SK-N-SH (cell line): ENCODE results near the gene STMN1. TPM values are rescaled to one million over a fixed set of nuclear protein-coding genes. Genes with fewer than 3 reads are reported as not detected.

Experiments used
- CTCF ChIA-PET: fragments of 300-600, 350-600 bp; formaldehyde crosslinking; extraction: SDS; loops from one replicate; lab custom pipeline; 2021; lab: Yijun Ruan, JAX
- POLR2A ChIA-PET: fragments of 350-600 bp; sonication (Branson Sonifier 250); formaldehyde crosslinking; extraction: SDS; loops from one replicate; lab custom pipeline; 2020; ENCODE audit warnings: antibody characterized with exemption, inconsistent platforms; lab: Yijun Ruan, JAX
- DNase-seq: peaks from one replicate; pipeline ENCODE4 v3.0.0; 2012
- H2AFZ ChIP-seq: fragments of 200-600 bp; sonication (generic); 2 replicates; pipeline ENCODE4 v1.8.1; 2016; ENCODE audit warnings: antibody characterized with exemption, mild to moderate bottlenecking, low read depth
- H3F3A ChIP-seq: fragments of 200-600 bp; sonication (generic); replicated peaks from 2 replicates; pipeline ENCODE3; 2016; ENCODE audit warnings: antibody characterized with exemption, mild to moderate bottlenecking; ENCODE audit not compliant: insufficient read depth
- H3K27ac ChIP-seq, 2 experiments: fragments of 200-500 bp in 1 of 2; fragments of 200-600 bp in 1 of 2; sonication (Bioruptor generic) in 1 of 2; sonication (generic), shearing (Covaris generic) in 1 of 2; 2 replicates each; pipeline versions ENCODE4 v1.5.1 to v1.6.1; 2014 to 2016; ENCODE audit warnings: low read depth in 2 of 2, inconsistent platforms in 1 of 2, low read length in 1 of 2, mild to moderate bottlenecking in 1 of 2, mixed read lengths in 1 of 2
- H3K27me3 ChIP-seq: fragments of 200-600 bp; sonication (generic), shearing (Covaris generic); 2 replicates; pipeline ENCODE4 v1.6.1; 2016; ENCODE audit warnings: mixed run types; ENCODE audit not compliant: insufficient read depth
- H3K36me3 ChIP-seq, 2 experiments: fragments of 200-500 bp in 1 of 2; fragments of 200-600 bp in 1 of 2; sonication (Bioruptor generic) in 1 of 2; sonication (generic) in 1 of 2; replicated peaks in 1 of 2; 2 replicates each; pipeline versions ENCODE3 to v1.5.1; 2014 to 2016; ENCODE audit warnings: low read length in 1 of 2, mild to moderate bottlenecking in 1 of 2; ENCODE audit not compliant: insufficient read depth in 2 of 2, control insufficient read depth in 1 of 2
- H3K4me1 ChIP-seq, 2 experiments: fragments of 200-500 bp in 1 of 2; fragments of 200-600 bp in 1 of 2; sonication (Bioruptor generic) in 1 of 2; sonication (generic), shearing (Covaris generic) in 1 of 2; 2 replicates each; pipeline versions ENCODE4 v1.5.1 to v1.6.1; 2014 to 2016; ENCODE audit warnings: low read depth in 1 of 2, low read length in 1 of 2, mixed run types in 1 of 2; ENCODE audit not compliant: insufficient read depth in 2 of 2, control insufficient read depth in 1 of 2
- H3K4me2 ChIP-seq: fragments of 200-600 bp; sonication (generic), shearing (Covaris generic); 2 replicates; pipeline ENCODE4 v1.6.1; 2017; ENCODE audit warnings: mixed run types
- H3K4me3 ChIP-seq, 2 experiments: fragments of 200-500 bp in 1 of 2; fragments of 200-600 bp in 1 of 2; sonication (Bioruptor generic) in 1 of 2; sonication (generic), shearing (Covaris generic) in 1 of 2; 2 replicates each; pipeline versions ENCODE4 v1.5.1 to v1.8.1; 2014 to 2016; ENCODE audit warnings: low read depth in 2 of 2, inconsistent platforms in 1 of 2, low read length in 1 of 2, mild to moderate bottlenecking in 1 of 2, mixed read lengths in 1 of 2, moderate library complexity in 1 of 2
- H3K79me2 ChIP-seq: fragments of 200-600 bp; sonication (generic); 2 replicates; pipeline ENCODE4 v1.8.1; 2017; ENCODE audit warnings: mild to moderate bottlenecking; ENCODE audit not compliant: insufficient read depth
- H3K9ac ChIP-seq: fragments of 200-600 bp; sonication (generic); 2 replicates; pipeline ENCODE4 v1.6.1; 2017; ENCODE audit warnings: mixed run types
- H3K9me2 ChIP-seq: fragments of 200-600 bp; sonication (generic); 2 replicates; pipeline ENCODE4 v1.6.1; 2017; ENCODE audit warnings: mixed run types
- H3K9me3 ChIP-seq: fragments of 200-600 bp; sonication (generic); 2 replicates; pipeline ENCODE4 v1.6.1; 2017; ENCODE audit warnings: mixed run types, mild to moderate bottlenecking, moderate library complexity
- H4K20me1 ChIP-seq: fragments of 200-600 bp; sonication (generic); 2 replicates; pipeline ENCODE4 v1.6.1; 2017; ENCODE audit warnings: mild to moderate bottlenecking, mixed run types; ENCODE audit not compliant: insufficient read depth
- CHD2 ChIP-seq: fragments of 150-350 bp; IDR thresholded peaks from 2 replicates; pipeline ENCODE4 v1.6.1; 2018; ENCODE audit warnings: low read length; ENCODE audit not compliant: partially characterized antibody
- EP300 ChIP-seq, 2 experiments: IDR thresholded peaks; 2 replicates each; pipeline versions ENCODE4 v1.4.0 to v1.6.1; 2012; ENCODE audit warnings: borderline replicate concordance in 1 of 2, low read depth in 1 of 2, low read length in 1 of 2
- FOXJ3 ChIP-seq: sonication (generic); formaldehyde crosslinking; IDR thresholded peaks from 2 replicates; pipeline ENCODE4 v1.5.1; 2020; ENCODE audit warnings: mild to moderate bottlenecking, missing genetic modification reagents
- JUND ChIP-seq: IDR thresholded peaks from 2 replicates; pipeline ENCODE4 v1.4.0; 2012
- MAX ChIP-seq: IDR thresholded peaks from 2 replicates; pipeline ENCODE4 v1.4.0; 2012; ENCODE audit warnings: low read depth
- MEF2A ChIP-seq: IDR thresholded peaks from 2 replicates; pipeline ENCODE4 v1.4.0; 2012; ENCODE audit warnings: low read depth, borderline replicate concordance
- REST ChIP-seq: IDR thresholded peaks from 2 replicates; pipeline ENCODE4 v1.6.1; 2012; ENCODE audit warnings: mild to moderate bottlenecking, low read depth, low read length, moderate library complexity
- RFX5 ChIP-seq: IDR thresholded peaks from 2 replicates; pipeline ENCODE4 v1.6.1; 2012; ENCODE audit warnings: mild to moderate bottlenecking, improper control_type of control experiment, low read length
- RXRA ChIP-seq: IDR thresholded peaks from 2 replicates; pipeline ENCODE4 v1.4.0; 2012; ENCODE audit warnings: low read depth, mild to moderate bottlenecking, borderline replicate concordance
- TCF12 ChIP-seq: IDR thresholded peaks from 2 replicates; pipeline ENCODE4 v1.4.0; 2012
- USF2 ChIP-seq: fragments of 150-350 bp; IDR thresholded peaks from 2 replicates; pipeline ENCODE4 v1.6.1; 2017; ENCODE audit warnings: antibody characterized with exemption, low read length, low read depth, borderline replicate concordance
- YY1 ChIP-seq: IDR thresholded peaks from 2 replicates; pipeline ENCODE4 v1.4.0; 2012; ENCODE audit warnings: low read depth, mild to moderate bottlenecking
- WGBS: methylation state at CpG from one replicate; pipeline ENCODE4 v1.1.6; 2017; ENCODE audit warnings: low lambda C conversion rate; 5-methylcytosine and 5-hydroxymethylcytosine counted together
- polyA plus RNA-seq, 3 experiments: library from polyadenylated mRNA; depleted of rRNA; stranded (reverse); fragments of >200 nt; gene quantifications; 2 replicates each; pipeline ENCODE4 v1.2.3, GENCODE V29; 2012
- TF ChIP-seq, protein P1 (sequence below): IDR thresholded peaks from 2 replicates; pipeline ENCODE4; 2012

The STMN1 gene
- polyA plus RNA-seq, 1 of the 3 experiments (the other 2 are of a cell fraction): 143 TPM

GRCh38 chr1:25867210-25867991 lies 38.8 kb downstream of the STMN1 start:
- no peak overlapping the region for H3K9ac ChIP-seq
- H3K9me3 ChIP-seq: no peaks in the 10 kb centered on the region
- WGBS: 89% methylated on average over 9 of the region's 9 CpGs
- no peaks in the 10 kb centered on the region; a peak in 1 of 4 replicates for H3K4me1 ChIP-seq
- no peaks in the 10 kb centered on the region for H3K9me2 ChIP-seq
- H3K36me3 ChIP-seq: peaks cover 0 to 4% of the 10 kb centered on the region in 2 experiments
- no peak for DNase-seq
- CTCF ChIA-PET: no interaction called here
- no peaks in the 10 kb centered on the region for H3K79me2 ChIP-seq
- no peak overlapping the region for H3K27ac ChIP-seq
- POLR2A ChIA-PET: no interaction called here
- no peaks in the 10 kb centered on the region for H4K20me1 ChIP-seq
- TF ChIP-seq YY1 (no peak), TCF12 (no peak), REST (no peak), RXRA (no peak), MEF2A (no peak), CHD2 (no peak), JUND (no peak), FOXJ3 (CRISPR knock-in tag) (no peak), RFX5 (no peak), MAX (no peak), USF2 (no peak), EP300 (IDR thresholded peaks at IDR 0.05; ENCODE audit: borderline replicate concordance in 1 of 2, low read depth in 1 of 2, low read length in 1 of 2) (no peak)
- no peaks in the 10 kb centered on the region for H3K27me3 ChIP-seq
- no peak overlapping the region for H3K4me3 ChIP-seq
- peaks cover 4% of the 10 kb centered on the region for H3F3A ChIP-seq
- no peak overlapping the region for H3K4me2 ChIP-seq
- H2AFZ ChIP-seq: no peak overlapping the region

DNA sequence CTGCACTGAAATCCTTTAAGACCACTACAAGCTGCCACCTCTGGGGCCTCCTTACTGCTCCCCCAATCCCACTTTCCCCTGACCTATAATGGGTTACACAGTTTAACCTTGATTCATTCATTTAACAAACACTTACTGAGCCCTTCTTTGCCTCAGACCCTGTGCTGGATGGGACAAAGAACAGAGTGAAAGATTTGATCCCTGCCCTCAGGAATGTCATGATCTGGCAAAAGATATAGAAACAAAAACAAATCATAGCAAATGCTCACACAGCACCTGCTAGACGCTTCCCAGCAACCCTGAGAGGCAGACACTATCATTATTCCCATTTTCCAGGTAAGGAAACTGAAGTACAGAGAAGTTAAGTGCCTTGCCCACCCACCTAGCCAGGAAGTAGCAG lies 39.9 kb downstream of the STMN1 start:
- H3K9me2 ChIP-seq: no peaks in the 10 kb centered on the region
- no peak for DNase-seq
- TF ChIP-seq, protein P1, sequence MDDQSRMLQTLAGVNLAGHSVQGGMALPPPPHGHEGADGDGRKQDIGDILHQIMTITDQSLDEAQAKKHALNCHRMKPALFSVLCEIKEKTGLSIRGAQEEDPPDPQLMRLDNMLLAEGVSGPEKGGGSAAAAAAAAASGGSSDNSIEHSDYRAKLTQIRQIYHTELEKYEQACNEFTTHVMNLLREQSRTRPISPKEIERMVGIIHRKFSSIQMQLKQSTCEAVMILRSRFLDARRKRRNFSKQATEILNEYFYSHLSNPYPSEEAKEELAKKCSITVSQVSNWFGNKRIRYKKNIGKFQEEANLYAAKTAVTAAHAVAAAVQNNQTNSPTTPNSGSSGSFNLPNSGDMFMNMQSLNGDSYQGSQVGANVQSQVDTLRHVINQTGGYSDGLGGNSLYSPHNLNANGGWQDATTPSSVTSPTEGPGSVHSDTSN: no peak
- no peaks in the 10 kb centered on the region for H3F3A ChIP-seq
- no peaks in the 10 kb centered on the region for H3K27me3 ChIP-seq
- H2AFZ ChIP-seq: no peak overlapping the region
- no peak overlapping the region for H3K27ac ChIP-seq
- H3K36me3 ChIP-seq: peaks cover 0 to 4% of the 10 kb centered on the region in 2 experiments
- no peaks in the 10 kb centered on the region for H3K4me1 ChIP-seq
- 82% methylated on average over 1 of the region's 1 CpG for WGBS
- H4K20me1 ChIP-seq: no peaks in the 10 kb centered on the region
- ChIA-PET POLR2A (no interaction called here), CTCF (no interaction called here)
- H3K4me2 ChIP-seq: no peak overlapping the region
- no peaks in the 10 kb centered on the region for H3K9me3 ChIP-seq
- H3K4me3 ChIP-seq: no peak overlapping the region
- H3K79me2 ChIP-seq: no peaks in the 10 kb centered on the region
- H3K9ac ChIP-seq: no peak overlapping the region
